Measurements from ENCODE around the gene FBXO2.

GRCh38 chr1:11649624-11650330, 4.5 kb downstream of the FBXO2 start:
- TF ChIP-seq POLR2A (IDR thresholded peaks at IDR 0.05; ENCODE audit: low read length) (no peak), GATA1 (IDR thresholded peaks at IDR 0.05; ENCODE audit: low read depth, low read length) (no peak)

All from erythroblast (primary cell).